Karpas-422 (cell line): ENCODE measurements around the gene ATP7B. TPM values are rescaled to one million over a fixed set of nuclear protein-coding genes. Genes with fewer than 3 reads are reported as not detected.

Experiments used
- DNase-seq: peaks from one replicate; pipeline ENCODE4 v3.0.0-alpha.2; 2015
- H2AFZ ChIP-seq: fragments of 200-600 bp; sonication (generic); 2 replicates; pipeline ENCODE4 v1.6.1; 2014; ENCODE audit warnings: antibody characterized with exemption, low read length, mixed read lengths
- H3K27ac ChIP-seq: fragments of 200-600 bp; sonication (generic); 2 replicates; pipeline ENCODE4 v1.5.1; 2014; ENCODE audit warnings: mild to moderate bottlenecking, low read length, moderate library complexity
- H3K27me3 ChIP-seq: fragments of 200-600 bp; sonication (generic); 2 replicates; pipeline ENCODE4 v1.6.1; 2014; ENCODE audit warnings: low read length, mixed read lengths
- H3K36me3 ChIP-seq: fragments of 200-600 bp; sonication (generic); 2 replicates; pipeline ENCODE4 v1.6.1; 2014; ENCODE audit warnings: low read length, mixed read lengths; ENCODE audit not compliant: insufficient read depth
- H3K4me1 ChIP-seq: fragments of 200-600 bp; sonication (generic); 2 replicates; pipeline ENCODE4 v1.6.1; 2014; ENCODE audit warnings: mild to moderate bottlenecking, low read length, mixed read lengths
- H3K4me2 ChIP-seq: fragments of 200-600 bp; sonication (generic); 2 replicates; pipeline ENCODE4 v1.6.1; 2014; ENCODE audit warnings: low read length, low read depth, mild to moderate bottlenecking; ENCODE audit not compliant: poor library complexity, severe bottlenecking
- H3K4me3 ChIP-seq: fragments of 200-600 bp; sonication (generic); 2 replicates; pipeline ENCODE4 v1.5.1; 2014; ENCODE audit warnings: mild to moderate bottlenecking, antibody characterized with exemption, low read length, mixed read lengths
- H3K79me2 ChIP-seq: fragments of 200-600 bp; sonication (generic); 2 replicates; pipeline ENCODE4 v1.6.1; 2014; ENCODE audit warnings: mild to moderate bottlenecking, low read length, mixed read lengths
- H3K9ac ChIP-seq: fragments of 200-600 bp; sonication (generic); 2 replicates; pipeline ENCODE4 v1.6.0; 2014; ENCODE audit warnings: low read length
- H3K9me2 ChIP-seq: fragments of 200-600 bp; sonication (generic), shearing (Covaris generic); replicated peaks from 2 replicates; pipeline ENCODE4 v1.6.0; 2014; ENCODE audit warnings: mild to moderate bottlenecking, low read length, moderate library complexity; ENCODE audit not compliant: insufficient read depth
- H3K9me3 ChIP-seq: fragments of 300-700, 200-600 bp; sonication (generic); 2 replicates; pipeline ENCODE4 v1.6.1; 2014; ENCODE audit warnings: low read length, mixed read lengths
- H4K20me1 ChIP-seq: fragments of 200-600 bp; sonication (generic); 2 replicates; pipeline ENCODE4 v1.6.1; 2014; ENCODE audit warnings: mild to moderate bottlenecking, antibody characterized with exemption, low read length, low read depth; ENCODE audit not compliant: insufficient read depth
- total RNA-seq: library from RNA; depleted of rRNA; stranded (reverse); fragments of >200 nt; shearing (Covaris generic); gene quantifications from 2 replicates; pipeline ENCODE4 v1.2.3, GENCODE V29; 2014; ENCODE audit warnings: low replicate concordance

The ATP7B gene
- total RNA-seq, 1 experiment from 2014 or later = 1.1 TPM

DNA sequence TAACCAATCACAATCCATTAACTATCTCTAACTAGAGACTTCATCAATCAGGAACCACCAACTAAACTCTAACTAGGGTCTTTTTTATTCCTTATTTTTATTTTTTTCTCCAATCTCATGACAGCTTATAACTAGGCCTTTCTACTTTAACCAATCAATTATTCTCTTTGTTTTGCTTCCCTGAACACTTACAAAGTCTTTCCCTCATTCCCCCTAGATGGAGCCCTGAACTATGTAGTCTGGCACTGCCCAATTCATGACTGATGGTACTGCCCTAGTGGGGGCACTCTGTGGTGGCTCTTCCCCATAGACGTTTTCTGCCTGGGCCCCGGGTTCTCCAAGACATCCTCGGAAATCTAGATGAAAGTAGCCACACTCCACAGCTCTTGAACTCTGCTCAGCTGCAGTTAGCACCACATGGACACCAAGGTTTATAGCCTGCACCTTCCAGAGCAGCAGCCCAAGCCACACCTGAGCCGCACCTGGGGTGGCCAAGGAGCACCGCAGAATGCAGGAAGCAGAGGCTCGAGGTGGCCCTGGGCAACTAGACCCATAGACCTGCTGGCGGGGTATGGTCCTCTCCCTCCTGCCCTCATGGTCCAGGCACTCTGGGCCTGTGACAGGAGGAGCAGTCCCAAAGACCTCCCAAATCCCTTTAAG is 6.6 kb downstream of the ATP7B start:
- Histone ChIP-seq H3K27me3 (no peaks in the 10 kb centered on the region), H3K4me2 (no peak overlapping the region), H3K79me2 (no peaks in the 10 kb centered on the region), H3K4me1 (no peaks in the 10 kb centered on the region), H3K36me3 (no peaks in the 10 kb centered on the region), H4K20me1 (no peaks in the 10 kb centered on the region), H3K9me2 (no peaks in the 10 kb centered on the region), H3K9me3 (no peaks in the 10 kb centered on the region), H3K27ac (no peak overlapping the region), H3K4me3 (no peak overlapping the region), H2AFZ (no peak overlapping the region), H3K9ac (no peak overlapping the region)
- no peak for DNase-seq

DNA sequence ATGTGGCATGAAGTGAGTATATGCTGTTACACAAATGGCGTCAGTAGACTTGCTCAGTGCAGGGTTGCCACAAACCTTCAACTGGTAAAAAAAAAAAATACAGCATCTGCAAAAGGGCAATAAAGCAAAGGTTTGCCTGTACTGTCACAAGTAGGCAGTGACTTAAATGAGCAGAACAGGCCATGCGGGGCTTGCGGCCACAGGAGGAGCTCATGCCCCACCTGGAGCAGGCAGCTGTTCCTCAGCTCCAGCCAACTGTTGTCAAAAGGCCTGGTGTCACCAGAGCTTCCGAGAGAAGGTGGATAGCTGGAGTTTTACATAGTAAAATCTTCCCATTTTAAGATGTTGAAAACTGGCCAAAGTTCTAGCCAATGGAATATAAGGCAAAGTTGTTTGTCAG is 7.7 kb downstream of the ATP7B start:
- no peaks in the 10 kb centered on the region for H3K36me3 ChIP-seq
- no peak overlapping the region for H2AFZ ChIP-seq
- no peaks in the 10 kb centered on the region for H4K20me1 ChIP-seq
- no peak overlapping the region for H3K27ac ChIP-seq
- H3K4me1 ChIP-seq = peaks cover 2% of the 10 kb centered on the region
- H3K9ac ChIP-seq = no peak overlapping the region
- no peak overlapping the region for H3K4me2 ChIP-seq
- no peak overlapping the region for H3K4me3 ChIP-seq
- DNase-seq = no peak
- no peaks in the 10 kb centered on the region for H3K79me2 ChIP-seq
- no peaks in the 10 kb centered on the region for H3K9me2 ChIP-seq
- H3K9me3 ChIP-seq = no peaks in the 10 kb centered on the region
- H3K27me3 ChIP-seq = no peaks in the 10 kb centered on the region

DNA sequence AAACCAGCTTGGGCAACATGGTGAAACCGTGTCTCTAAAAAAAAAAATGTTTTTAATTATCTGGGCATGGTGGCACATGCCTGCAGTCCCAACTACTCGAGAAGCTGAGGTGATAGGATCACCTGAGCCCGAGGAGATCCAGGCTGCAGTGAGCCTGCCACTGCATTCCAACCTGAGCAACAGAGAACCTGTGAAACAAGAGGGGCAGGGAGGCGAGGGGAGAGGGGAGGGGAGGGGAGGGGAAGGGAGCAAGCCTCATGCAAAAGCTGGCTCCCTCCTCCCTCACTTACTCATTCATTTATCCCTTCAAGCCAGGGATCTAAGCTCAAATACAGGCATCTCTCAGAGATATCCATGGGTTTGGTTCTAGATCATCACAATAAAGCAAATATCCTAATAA is 8.9 kb downstream of the ATP7B start:
- Histone ChIP-seq H3K36me3 (no peaks in the 10 kb centered on the region), H3K27ac (no peak overlapping the region), H3K9me2 (no peaks in the 10 kb centered on the region), H2AFZ (no peak overlapping the region), H3K27me3 (no peaks in the 10 kb centered on the region), H3K4me1 (peaks cover 8% of the 10 kb centered on the region), H3K79me2 (no peaks in the 10 kb centered on the region), H3K4me3 (no peak overlapping the region), H3K4me2 (no peak overlapping the region), H3K9ac (no peak overlapping the region), H3K9me3 (no peaks in the 10 kb centered on the region), H4K20me1 (no peaks in the 10 kb centered on the region)
- no peak for DNase-seq

DNA sequence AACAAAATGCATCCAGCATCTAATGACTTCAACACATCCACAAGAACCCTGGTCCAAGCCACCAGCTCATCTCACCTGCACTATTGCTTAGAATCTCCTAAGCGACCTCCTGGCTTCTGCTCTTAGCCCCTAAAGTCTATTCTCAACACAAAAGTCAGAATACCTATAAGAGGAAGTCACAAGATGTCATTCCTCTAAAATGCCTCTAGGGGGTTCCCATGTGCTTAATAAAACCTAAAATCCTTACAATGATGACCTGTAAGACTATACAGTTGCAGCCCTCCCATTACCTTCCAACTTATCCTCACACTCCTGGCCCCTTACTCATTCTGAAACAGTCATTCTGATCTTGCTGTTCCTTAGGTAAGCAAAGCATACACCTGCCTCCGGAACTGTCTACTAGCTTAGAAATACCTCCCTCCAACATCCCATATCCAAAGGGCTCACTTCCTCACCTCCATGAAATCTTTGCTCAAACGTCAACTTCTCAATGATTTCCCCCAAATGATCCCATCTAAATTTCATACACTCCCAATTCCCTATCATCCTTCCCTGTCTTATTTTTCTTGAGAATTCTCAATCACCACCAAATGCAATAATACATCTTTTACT is 10.0 kb downstream of the ATP7B start:
- Histone ChIP-seq H3K4me2 (no peak overlapping the region), H3K79me2 (no peaks in the 10 kb centered on the region), H3K9me2 (no peaks in the 10 kb centered on the region), H4K20me1 (no peaks in the 10 kb centered on the region), H2AFZ (no peak overlapping the region), H3K27ac (no peak overlapping the region), H3K9me3 (no peaks in the 10 kb centered on the region), H3K36me3 (no peaks in the 10 kb centered on the region), H3K9ac (no peak overlapping the region), H3K4me1 (peaks cover 8% of the 10 kb centered on the region), H3K27me3 (no peaks in the 10 kb centered on the region), H3K4me3 (no peak overlapping the region)
- DNase-seq = peak; percentile 80

DNA sequence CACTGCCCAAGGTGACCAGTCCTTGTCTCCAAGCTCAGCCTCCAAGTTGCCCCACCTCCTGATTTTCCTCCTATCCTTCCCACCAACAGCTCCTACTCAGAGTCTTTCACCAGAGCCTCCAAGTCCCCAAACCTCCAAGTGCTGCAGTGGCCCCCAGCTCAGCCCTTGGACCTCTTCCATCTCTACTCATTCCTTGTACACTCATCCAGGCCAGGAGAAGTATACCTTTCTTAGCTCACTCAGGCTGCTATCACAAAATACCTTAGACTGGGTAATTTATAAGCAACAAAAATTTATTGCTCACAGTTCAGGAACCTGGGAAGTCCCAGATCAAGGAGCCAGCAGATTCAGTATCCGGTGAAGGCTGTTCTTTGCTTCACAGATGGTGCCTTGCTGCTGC is 11.3 kb downstream of the ATP7B start:
- no peak for DNase-seq
- no peaks in the 10 kb centered on the region for H3K79me2 ChIP-seq

DNA sequence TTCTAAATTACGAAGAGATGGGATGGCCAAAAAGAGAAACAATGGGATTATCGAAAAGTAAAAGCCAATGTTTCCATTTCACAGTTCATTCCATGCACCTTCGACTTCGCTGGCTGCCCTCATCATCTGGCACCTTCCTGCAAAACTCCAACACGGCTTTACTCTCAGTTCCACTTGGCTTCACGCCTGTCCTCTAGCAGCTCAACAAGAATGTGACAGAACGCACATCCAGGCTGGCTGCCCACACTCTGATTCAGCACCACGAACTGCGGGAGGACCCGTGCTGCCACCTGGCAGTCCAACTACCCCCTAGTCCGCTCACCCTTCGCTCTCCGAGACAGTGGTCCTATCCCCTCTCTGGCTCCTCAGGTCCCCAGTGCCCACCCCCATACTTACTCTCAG is 11.7 kb downstream of the ATP7B start:
- Histone ChIP-seq H3K9ac (no peak overlapping the region), H2AFZ (no peak overlapping the region), H3K36me3 (no peaks in the 10 kb centered on the region), H3K27ac (no peak overlapping the region), H3K4me2 (no peak overlapping the region), H4K20me1 (no peaks in the 10 kb centered on the region), H3K9me3 (no peaks in the 10 kb centered on the region), H3K9me2 (no peaks in the 10 kb centered on the region), H3K4me1 (peaks cover 8% of the 10 kb centered on the region), H3K27me3 (no peaks in the 10 kb centered on the region), H3K4me3 (no peak overlapping the region), H3K79me2 (no peaks in the 10 kb centered on the region)
- DNase-seq = no peak

More for the DNA sequence above, 11.3 kb downstream of the ATP7B start:
- H3K9me2 ChIP-seq = no peaks in the 10 kb centered on the region
- no peaks in the 10 kb centered on the region for H3K27me3 ChIP-seq
- H3K4me3 ChIP-seq = no peak overlapping the region
- H3K9ac ChIP-seq = no peak overlapping the region
- H3K4me2 ChIP-seq = no peak overlapping the region
- H3K4me1 ChIP-seq = peaks cover 8% of the 10 kb centered on the region
- no peak overlapping the region for H2AFZ ChIP-seq
- no peaks in the 10 kb centered on the region for H3K9me3 ChIP-seq
- H3K27ac ChIP-seq = no peak overlapping the region
- no peaks in the 10 kb centered on the region for H3K36me3 ChIP-seq
- no peaks in the 10 kb centered on the region for H4K20me1 ChIP-seq

DNA sequence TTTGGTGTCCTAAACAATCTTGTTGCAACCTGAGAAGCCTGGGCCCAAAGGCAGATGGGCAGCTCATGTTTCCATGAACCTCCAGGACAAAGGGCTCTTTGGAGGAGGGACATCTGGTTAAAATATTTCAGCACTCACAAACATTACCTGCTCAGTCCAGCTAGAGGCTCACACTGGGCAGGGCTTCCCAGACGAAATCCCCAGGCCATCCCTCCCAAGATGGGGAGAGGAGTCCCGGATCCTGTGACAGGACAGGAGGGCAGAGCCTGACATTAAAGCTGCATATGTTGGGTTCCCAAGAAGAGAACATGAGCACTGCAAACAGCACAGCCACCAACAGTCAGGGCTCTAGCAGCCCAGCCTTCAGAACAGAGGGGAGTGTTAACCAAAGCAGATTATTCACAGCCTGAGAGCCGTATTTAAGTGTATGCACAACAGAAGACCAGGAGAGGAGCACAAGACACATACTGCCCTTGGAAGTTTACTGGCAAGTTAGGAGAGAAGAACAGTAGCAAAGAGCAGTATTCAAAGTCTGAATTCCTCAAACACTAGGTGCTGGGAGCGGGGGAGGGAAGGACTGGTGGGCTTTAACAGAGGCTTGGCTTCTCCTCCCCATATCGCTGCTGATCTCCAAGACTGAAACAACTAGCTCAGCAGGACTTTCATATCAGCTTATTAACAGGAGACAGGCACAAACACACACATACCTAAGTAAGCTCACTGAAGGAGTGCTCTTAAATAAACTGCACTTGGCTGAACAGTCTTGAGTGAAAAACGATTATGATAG is 12.3 kb downstream of the ATP7B start:
- Histone ChIP-seq H3K4me3 (no peak overlapping the region), H3K27me3 (no peaks in the 10 kb centered on the region), H3K27ac (no peak overlapping the region), H3K4me2 (no peak overlapping the region), H2AFZ (no peak overlapping the region), H4K20me1 (no peaks in the 10 kb centered on the region), H3K9me3 (no peaks in the 10 kb centered on the region), H3K9me2 (no peaks in the 10 kb centered on the region), H3K79me2 (no peaks in the 10 kb centered on the region), H3K4me1 (peaks cover 8% of the 10 kb centered on the region), H3K36me3 (no peaks in the 10 kb centered on the region), H3K9ac (no peak overlapping the region)
- no peak for DNase-seq

DNA sequence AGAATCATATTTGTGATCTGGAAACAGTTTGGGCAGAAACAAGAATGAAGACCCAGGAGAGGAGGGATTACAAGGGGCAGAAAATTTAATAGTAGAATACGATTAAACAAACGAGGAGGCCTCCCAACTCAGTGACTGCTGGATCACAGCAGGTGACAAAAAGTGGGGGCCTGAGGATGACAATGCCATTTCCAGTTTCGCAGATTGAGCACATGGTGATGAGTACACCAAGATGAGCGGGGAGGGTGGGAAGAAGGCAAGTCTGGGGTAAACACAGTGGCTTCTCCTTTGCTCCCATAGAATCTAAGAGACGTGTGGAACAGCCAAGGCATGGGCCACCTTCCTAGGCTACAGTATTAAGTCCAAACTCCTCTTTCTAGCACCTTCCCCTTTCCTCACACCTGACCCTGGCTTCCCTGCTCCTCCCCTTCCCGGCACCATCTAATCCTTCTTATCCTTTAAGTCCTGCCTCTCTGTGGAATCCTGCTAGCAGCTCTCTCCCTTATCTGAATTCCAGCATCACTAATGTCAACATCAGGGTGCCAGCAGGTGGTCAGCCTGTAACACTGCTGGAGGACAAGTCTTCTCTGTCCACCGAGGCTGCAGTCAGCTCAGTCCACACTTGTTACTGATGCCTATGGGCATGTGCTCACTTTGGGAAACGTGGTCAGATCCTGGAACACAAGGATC is 13.5 kb downstream of the ATP7B start:
- Histone ChIP-seq H3K9me2 (no peaks in the 10 kb centered on the region), H3K36me3 (no peaks in the 10 kb centered on the region), H3K4me1 (peaks cover 8% of the 10 kb centered on the region), H4K20me1 (no peaks in the 10 kb centered on the region), H3K27me3 (no peaks in the 10 kb centered on the region), H3K27ac (no peak overlapping the region), H3K9ac (no peak overlapping the region), H3K9me3 (no peaks in the 10 kb centered on the region), H2AFZ (no peak overlapping the region), H3K79me2 (no peaks in the 10 kb centered on the region), H3K4me3 (no peak overlapping the region), H3K4me2 (no peak overlapping the region)
- DNase-seq = no peak
